ENCODE measurements around the gene GAS2. TPM values are rescaled to one million over a fixed set of nuclear protein-coding genes. Genes with fewer than 3 reads are reported as not detected.

The GAS2 gene
- total RNA-seq (10 to 100 TPM in 1 of 2 donors, 1 to 10 TPM in 1; 9.0 to 25.2 TPM), polyA plus RNA-seq (ENCODE audit: insufficient read depth, low read depth, low replicate concordance) (5.5 TPM)
- long read RNA-seq, donor 1, transcript GAS2-211 (1 exons, 895 nt) = major isoform, 8 of 8 reads
- long read RNA-seq, donor 1, partial matches to known transcripts = 0 of 8 reads
- long read RNA-seq, donor 1, other reads (novel, unspliced or antisense) = 0 of 8 reads
- long read RNA-seq, donor 2, partial matches to known transcripts = 13 of 53 reads
- long read RNA-seq, donor 2, other reads (novel, unspliced or antisense) = 36 of 53 reads

GRCh38 chr11:22666325-22666687 lies at the start of gene GAS2:
Gene GAS2, plus strand, starts transcription at chr11:22666611. Its CDS starts 8,259 bp downstream, at chr11:22674870.
- Histone ChIP-seq H3K27me3 (no peaks in the 10 kb centered on the region), H3K4me3 (peak within 1 kb of the TSS; percentile 1 to 53), H3K27ac (no peak within 1 kb of the TSS), H3K4me1 (peaks cover 8% of the 10 kb centered on the region), H3K36me3 (ENCODE audit: low read depth, missing control alignments) (no peaks in the 10 kb centered on the region), H3K9me3 (no peaks in the 10 kb centered on the region)
- DNase-seq = no peak
- no peak for TF ChIP-seq CTCF (IDR thresholded peaks at IDR 0.05)
- no peak for TF ChIP-seq POLR2A (IDR thresholded peaks at IDR 0.05)
- WGBS, 2 donors = 2 to 4% methylated on average over 8 of the region's 8 CpGs
- intact Hi-C loops (cut with DNase I; ENCODE audit: low total_unique reads) = no loop called here

- 91 to 99% methylated on average over 5 of the region's 5 CpGs for WGBS, 2 donors
- no peaks in the 10 kb centered on the region for H3K27me3 ChIP-seq
- H3K4me1 ChIP-seq = no peaks in the 10 kb centered on the region
- intact Hi-C loops (cut with DNase I; ENCODE audit: low total_unique reads) = no loop called here
- H3K27ac ChIP-seq = no peak overlapping the region
- H3K4me3 ChIP-seq = no peak overlapping the region
- TF ChIP-seq CTCF (IDR thresholded peaks at IDR 0.05) (no peak), POLR2A (IDR thresholded peaks at IDR 0.05) (no peak)
- H3K9me3 ChIP-seq = no peaks in the 10 kb centered on the region
- H3K36me3 ChIP-seq (ENCODE audit: low read depth, missing control alignments) = no peaks in the 10 kb centered on the region
- no peak for DNase-seq
Measured at GRCh38 chr11:22617868-22618267, 48.5 kb upstream of the GAS2 start.

GRCh38 chr11:22624742-22625447 lies 41.5 kb upstream of the GAS2 start:
- H3K4me3 ChIP-seq = peak overlapping the region; percentile 89
- H3K27ac ChIP-seq = peak overlapping the region; percentile 82 to 86
- TF ChIP-seq POLR2A (IDR thresholded peaks at IDR 0.05) (no peak), CTCF (IDR thresholded peaks at IDR 0.05) (no peak)
- peaks cover 8% of the 10 kb centered on the region for H3K4me1 ChIP-seq
- H3K36me3 ChIP-seq (ENCODE audit: low read depth, missing control alignments) = no peaks in the 10 kb centered on the region
- no peaks in the 10 kb centered on the region for H3K27me3 ChIP-seq
- intact Hi-C loops (cut with DNase I; ENCODE audit: low total_unique reads) = no loop called here
- H3K9me3 ChIP-seq = no peaks in the 10 kb centered on the region
- WGBS, 2 donors = 3 to 8% methylated on average over 15 to 31 of the region's 31 CpGs
- DNase-seq = peak; percentile 72

GRCh38 chr11:22625448-22626287 lies 40.7 kb upstream of the GAS2 start, which contains the start of gene FANCF:
Gene FANCF, minus strand, starts transcription at chr11:22625823. Its CDS starts 13 bp downstream, at chr11:22625810.
- peak; percentile 98 for DNase-seq
- 0% methylated on average over 18 to 55 of the region's 55 CpGs for WGBS, 2 donors
- intact Hi-C loops (cut with DNase I; ENCODE audit: low total_unique reads) = no loop called here

More at GRCh38 chr11:22625448-22626287, 40.7 kb upstream of the GAS2 start, which contains the start of gene FANCF:
- H3K4me1 ChIP-seq = peaks cover 8% of the 10 kb centered on the region
- TF ChIP-seq POLR2A (IDR thresholded peaks at IDR 0.05) = no peak
- no peak for TF ChIP-seq CTCF (IDR thresholded peaks at IDR 0.05)
- H3K9me3 ChIP-seq = no peaks in the 10 kb centered on the region
- H3K27ac ChIP-seq = peak within 1 kb of the TSS; percentile 82 to 86
- no peaks in the 10 kb centered on the region for H3K36me3 ChIP-seq (ENCODE audit: low read depth, missing control alignments)
- no peaks in the 10 kb centered on the region for H3K27me3 ChIP-seq
- peak within 1 kb of the TSS; percentile 89 for H3K4me3 ChIP-seq

Data from testis (tissue), 5 donors.